HG03575 (cell line): ENCODE data around the gene FAM131B.
"Not testable (repeated sequence)": the region's sequence is repeated elsewhere in the genome, so short reads cannot be mapped to it uniquely, and the experiment has no call there.

ENCODE experiments used
- ATAC-seq: cut with Tn5 transposase; IDR thresholded peaks from one replicate; pipeline ENCODE4 v1.9.1; 2021; ENCODE audit not compliant: unreplicated experiment, insufficient number of reproducible peaks, low FRiP score; ENCODE audit errors: extremely low read depth

FAM131B gene

DNA sequence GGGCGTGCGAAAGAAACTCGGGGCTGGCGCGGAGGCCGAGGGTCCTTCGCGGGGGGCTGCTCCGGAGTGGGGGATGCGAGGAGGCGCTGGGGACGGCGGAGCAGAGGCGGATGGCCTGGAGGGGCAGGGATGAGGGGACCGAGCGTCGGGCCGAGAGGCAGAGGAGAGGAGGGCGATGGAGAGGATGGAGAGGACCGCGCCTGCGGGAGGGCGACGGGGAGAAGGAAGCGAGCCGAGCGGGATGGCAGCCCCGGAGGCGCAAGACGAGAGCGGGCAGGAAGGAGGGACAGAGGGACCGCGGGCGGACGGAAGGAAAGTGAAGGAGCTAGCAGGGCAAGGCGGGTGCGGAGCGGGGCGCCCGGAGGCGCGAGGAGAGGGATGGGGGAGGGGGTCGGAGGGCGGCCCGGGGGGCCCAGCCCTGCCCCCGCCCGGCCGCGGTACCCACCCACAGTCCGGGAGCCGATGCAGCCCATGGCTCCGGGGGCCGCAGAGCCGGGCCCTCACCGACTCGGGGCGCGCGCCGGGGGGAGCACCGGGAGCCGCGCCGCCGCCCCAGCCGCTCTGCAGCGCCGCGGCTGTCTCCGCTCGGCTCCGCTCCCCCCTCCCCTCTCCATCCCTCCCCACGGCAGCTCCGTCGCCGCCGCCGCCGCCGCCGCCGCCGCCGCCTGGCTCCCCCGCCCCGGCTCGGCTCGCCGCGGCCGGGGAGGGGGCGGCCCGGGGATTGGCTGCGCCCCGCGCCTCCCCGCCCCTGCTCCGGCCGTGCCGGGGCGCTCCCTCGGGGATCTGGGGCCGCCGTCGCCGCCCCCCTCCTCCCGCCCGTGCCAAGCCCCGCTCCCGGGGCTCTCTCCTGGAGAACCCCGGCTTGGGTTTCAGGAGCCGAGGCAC, at the start of gene FAM131B:
TSS of gene FAM131B (minus strand) at position 583 of the 885 bp plus-strand sequence. CDS start at position 473, 110 bp downstream.
- ATAC-seq, result no peak

DNA sequence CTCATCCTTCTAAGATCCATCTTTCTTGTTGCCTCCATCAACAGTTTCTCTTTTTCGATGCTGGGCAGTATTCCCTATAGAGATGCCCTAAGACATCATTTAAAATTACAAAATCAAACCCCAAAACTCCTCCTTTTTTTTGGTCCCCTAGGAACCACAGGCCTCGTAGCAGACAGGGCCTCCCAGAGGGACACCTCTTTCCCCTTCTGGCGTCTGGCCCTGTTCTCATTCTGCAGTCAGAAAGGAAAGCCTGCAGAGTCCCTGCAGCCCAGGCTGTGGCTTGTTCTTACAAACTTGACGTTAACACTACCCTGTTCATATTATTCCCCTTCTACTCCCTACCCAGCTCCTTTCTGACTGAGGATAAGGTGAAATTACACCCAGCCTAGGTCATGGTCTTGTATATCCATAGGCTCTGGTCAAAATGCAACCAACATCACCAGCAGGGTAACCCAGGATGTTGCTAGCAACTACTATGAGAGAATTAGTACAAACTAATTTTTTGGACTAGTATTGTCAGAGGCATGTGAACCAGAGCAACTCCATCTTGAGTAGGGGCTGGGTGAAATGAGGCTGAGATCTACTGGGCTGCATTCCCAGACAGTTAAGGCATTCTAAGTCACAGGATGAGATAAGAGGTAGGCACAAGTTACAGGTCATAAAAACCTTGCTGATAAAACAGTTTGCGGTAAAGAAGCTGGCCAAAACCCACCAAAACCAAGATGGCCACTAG, 49.6 kb upstream of the FAM131B start:
- ATAC-seq, result no peak

DNA sequence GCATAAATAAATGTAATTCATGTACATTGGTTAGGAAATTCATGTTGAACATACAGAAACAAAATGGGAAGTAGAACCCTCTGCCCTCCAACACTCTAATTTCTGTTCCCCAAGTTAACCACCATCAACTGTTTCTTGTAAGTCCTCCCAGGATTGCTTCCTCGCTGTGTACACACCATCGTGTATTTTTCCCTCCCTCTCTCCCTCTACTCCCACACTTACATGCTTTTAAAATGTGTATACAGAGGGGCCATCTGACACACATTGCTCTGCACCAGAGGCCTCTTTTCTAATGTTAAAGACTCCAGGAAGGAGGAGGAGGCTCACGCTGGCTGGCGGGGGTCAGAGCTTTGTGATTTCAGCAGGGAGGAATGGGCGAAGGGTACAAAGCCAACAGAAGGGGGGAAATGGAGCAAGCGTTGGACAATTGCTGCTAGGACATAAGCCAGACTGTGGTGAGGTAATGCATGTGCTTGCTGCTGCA, 48.0 kb upstream of the FAM131B start:
- no peak for ATAC-seq

DNA sequence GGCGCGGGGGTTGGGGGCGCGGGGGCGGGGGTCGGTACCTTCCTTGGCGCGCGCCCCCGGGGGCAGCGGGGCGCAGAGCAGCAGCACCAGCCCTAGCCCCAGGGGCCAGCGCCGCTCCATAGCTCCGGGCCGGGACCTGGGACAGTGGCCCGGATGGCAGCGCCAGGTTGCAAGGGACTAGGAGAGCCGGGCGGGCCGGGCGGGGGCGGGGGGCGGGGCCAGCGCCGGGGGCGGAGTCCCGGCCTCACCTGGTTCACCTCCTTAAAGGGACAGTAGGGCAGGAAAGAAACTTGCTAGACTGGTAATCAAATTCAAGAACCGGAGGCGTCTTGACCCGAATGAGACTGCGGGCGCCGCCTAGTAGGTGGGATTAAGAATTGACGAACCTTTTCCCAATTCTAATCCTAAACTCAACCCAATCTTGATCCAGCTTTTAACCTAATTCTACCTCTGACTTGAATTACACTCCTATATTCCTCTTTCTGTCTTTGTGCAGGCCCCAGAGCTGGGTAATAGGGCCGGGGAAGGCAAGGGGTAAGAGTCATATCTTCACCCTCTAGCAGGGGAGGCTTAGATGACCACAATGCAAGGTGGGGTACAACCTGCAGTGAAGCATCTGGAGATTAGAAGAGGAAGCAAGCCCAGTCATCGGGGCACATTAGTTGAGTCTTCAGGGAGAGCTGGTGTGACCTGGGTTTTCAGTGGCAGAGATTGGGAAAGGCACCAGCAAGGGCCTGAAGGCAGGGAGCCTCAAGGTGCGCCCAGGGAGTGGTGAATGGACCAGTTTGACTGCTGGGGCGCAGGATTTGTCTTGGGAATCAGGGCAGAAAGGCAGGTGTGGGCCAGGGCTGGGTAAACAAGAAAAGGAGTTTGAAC, 46.4 kb upstream of the FAM131B start, which contains the start of gene EPHA1:
TSS of gene EPHA1 (minus strand) at position 171 of the 876 bp plus-strand sequence. CDS start at position 120, 51 bp downstream.
- ATAC-seq, result no peak

DNA sequence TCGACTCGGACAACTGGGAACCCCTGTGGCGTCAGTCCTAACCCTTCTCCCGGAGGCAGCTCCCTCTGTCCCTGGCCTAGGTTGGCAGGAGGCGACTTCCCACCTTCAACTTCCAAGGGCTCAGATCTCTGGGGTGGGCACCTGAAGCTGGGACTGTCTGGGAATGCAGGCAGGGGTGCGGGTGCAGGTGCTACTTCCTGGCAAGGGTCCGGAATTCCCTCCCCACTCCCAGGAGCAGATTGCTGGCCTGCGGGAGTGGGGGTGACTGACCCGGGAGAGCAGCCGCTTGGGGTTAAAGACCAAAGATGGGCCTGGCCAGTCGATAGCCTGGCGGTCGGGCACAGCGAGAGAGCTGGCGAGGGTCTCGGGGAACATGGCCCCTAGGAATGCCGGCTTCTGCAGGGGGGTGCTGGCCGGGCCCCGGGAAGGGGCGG, 45.8 kb upstream of the FAM131B start:
- no peak for ATAC-seq

DNA sequence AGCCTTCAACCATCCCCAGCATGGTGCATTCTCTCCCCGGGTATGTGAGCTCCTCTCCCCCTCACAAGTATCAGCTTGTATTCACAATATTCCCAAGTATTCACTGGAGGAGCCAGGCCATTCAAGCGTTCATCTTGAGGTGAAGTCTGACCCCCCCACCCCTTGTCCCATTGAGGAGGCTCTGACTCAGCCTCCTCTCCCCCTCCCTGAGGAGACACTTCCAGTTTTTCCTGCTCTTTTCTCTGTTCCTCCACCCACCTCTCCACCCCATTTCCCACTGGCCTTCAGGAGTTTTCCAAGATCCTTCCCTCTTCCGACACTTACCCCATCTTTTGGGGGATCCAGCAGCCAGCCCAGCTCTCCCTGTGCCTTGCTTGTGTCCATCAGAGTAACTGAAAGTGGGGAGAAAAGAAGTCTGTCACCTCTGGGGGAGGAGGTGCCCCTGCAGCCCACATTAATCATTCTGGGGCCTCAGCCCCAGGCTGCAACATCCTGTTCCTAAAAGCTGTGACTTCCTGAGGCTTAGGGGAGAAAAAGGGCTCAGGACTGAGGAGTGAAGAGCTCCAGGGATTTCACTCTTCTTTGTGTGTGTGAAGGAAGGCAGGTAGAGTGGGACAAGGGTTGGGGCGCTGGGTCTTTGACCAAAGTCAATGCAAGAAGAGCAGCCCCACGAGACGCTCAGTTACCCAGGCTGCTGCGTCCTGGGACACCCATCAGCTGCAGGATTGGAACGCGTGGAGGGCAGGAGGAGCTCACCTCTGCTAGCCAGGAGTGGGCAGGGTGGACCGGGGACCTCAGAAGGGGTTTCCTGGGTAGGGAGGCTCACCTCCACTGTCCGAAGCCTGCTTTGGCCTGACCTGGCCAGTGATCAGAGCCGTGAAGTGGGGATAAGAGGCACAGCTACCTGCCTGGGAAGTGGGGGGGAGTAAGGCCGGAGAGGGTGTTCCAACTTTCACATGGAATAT, 45.1 kb upstream of the FAM131B start:
- no peak for ATAC-seq

- ATAC-seq, result no peak
Observed at GRCh38 chr7:143406002-143406357, 43.5 kb upstream of the FAM131B start.

- no peak for ATAC-seq
Observed at GRCh38 chr7:143405173-143406001, 42.9 kb upstream of the FAM131B start.

DNA sequence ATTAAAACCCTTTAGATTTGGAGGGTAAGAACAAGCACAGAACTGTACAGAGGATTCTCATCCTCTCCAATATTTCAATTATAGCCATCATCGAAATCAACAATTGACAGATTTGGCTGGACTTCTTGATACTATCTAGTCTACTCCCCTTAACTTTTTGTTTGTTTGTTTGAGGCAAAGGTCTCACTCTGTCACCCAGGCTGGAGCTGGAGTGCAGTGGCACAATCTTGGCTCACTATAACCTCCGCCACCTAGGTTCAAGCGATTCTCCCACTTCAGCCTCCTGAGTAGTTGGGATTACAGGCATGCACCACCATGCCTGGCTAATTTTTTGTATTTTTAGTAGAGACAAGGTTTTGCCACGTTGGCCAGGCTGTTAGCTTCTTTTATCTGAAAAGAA, 39.7 kb upstream of the FAM131B start:
- not testable (repeated sequence) for ATAC-seq

DNA sequence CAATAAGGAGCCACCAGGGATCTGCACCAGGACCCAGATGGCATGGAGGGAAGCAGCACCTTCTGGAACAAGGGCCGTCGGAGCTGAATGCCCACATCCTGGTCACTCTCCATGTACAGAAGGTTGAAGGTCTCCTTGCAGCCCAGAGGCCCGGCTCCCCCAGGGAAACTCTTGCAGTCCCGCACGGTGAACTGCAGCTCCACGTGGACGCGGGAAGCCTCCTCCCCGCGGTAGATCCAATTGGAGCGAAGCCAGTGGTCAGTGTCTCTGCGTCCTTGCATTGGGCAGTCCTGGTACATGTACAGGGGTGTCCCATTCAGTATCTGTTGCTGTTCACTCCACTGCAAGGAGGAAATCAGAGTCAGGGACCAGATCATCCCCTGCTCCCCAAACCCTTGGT, 38.8 kb upstream of the FAM131B start:
- ATAC-seq, result no peak

DNA sequence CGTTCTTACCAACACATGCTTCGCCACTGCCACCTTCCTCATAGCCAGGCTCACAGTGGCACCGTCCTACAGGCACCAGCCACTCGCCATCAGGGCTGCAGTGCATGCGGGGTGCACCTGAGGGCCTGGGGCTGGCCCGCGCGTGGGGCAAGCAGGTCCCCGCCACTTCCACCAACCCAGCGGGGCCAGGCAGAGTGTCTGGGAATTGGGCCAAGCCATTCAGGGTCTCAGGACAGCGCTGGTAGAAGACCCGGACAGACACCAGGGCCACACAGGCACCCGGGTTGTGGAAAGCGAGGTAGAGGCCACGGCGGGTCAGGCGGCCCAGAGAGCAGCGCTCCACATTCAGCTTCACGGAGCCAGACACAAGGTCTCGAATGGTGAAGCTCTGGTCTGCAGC, 37.1 kb upstream of the FAM131B start:
- ATAC-seq, result no peak

DNA sequence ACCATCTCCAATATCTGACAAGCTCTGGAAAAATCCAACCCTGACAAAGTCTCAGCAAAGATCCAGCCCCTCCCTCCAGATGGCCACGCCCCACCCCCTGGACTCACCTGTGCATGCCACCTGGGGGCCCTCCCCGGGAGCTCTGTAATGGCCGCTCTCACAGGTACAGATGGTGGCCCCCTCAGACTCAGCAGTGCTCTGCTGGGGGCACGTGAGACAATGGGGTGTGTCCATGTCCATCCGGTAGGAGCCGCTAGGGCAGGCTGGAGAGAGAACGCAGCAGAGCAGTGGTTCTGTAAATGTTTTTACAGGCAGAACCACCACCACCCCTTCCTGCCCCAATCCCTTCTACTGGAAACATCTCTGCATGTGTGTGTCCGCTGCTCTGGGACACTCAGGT, 36.6 kb upstream of the FAM131B start:
- ATAC-seq, result no peak

GRCh38 chr7:143398616-143399015, 36.1 kb upstream of the FAM131B start:
- ATAC-seq, result no peak

GRCh38 chr7:143397710-143398530, 35.4 kb upstream of the FAM131B start:
- no peak for ATAC-seq

- ATAC-seq, result no peak
Observed at GRCh38 chr7:143396625-143397556, 34.4 kb upstream of the FAM131B start.
